A549 (cell line): Measurements from ENCODE around the gene FAHD1. TPM values are rescaled to one million over a fixed set of nuclear protein-coding genes. Genes with fewer than 3 reads are reported as not detected.

Source experiments
- ATAC-seq, 2 experiments: fragments of 200-7000 bp in 1 of 2; fragments of >200 bp in 1 of 2; cut with Nextera tagmentation in 1 of 2; cut with Tn5 transposase in 1 of 2; 3 replicates each; pipeline versions ENCODE4 v1.8.0 to v1.9.1; 2018 to 2020; ENCODE audit warnings: mild to moderate bottlenecking in 1 of 2, moderate library complexity in 1 of 2
- CTCF ChIA-PET: fragments of 300-600 bp; sonication (Branson Sonifier 250); formaldehyde crosslinking; extraction: SDS; loops from one replicate; lab custom pipeline; 2021; ENCODE audit warnings: antibody characterized with exemption, inconsistent platforms; lab: Yijun Ruan, JAX
- POLR2A ChIA-PET: fragments of 350-600 bp; formaldehyde crosslinking; extraction: SDS; loops from one replicate; lab custom pipeline; 2021; ENCODE audit warnings: antibody characterized with exemption, inconsistent platforms; lab: Yijun Ruan, JAX
- DNase-seq, 2 experiments: peaks; one replicate each; pipeline versions ENCODE4 v3.0.0 to v3.0.0-alpha.2; 2011 to 2016; ENCODE audit warnings: low read depth in 1 of 2, low spot score in 1 of 2
- FAIRE-seq: peaks from 2 replicates; lab custom pipeline; 2011; peaks lifted over from hg19 to GRCh38; lab: Jason Lieb, UNC
- H3K27ac ChIP-seq, 2 experiments: fragments of >200 bp; sonication (Bioruptor Twin); formaldehyde crosslinking; 3 replicates each; pipeline ENCODE4 v1.5.1; 2016 to 2017
- H3K4me1 ChIP-seq: fragments of >200 bp; sonication (Bioruptor Twin); formaldehyde crosslinking; 3 replicates; pipeline ENCODE4 v1.6.1; 2016
- H3K4me2 ChIP-seq: fragments of >200 bp; sonication (Bioruptor Twin); formaldehyde crosslinking; 3 replicates; pipeline ENCODE4 v1.6.1; 2016
- H3K4me3 ChIP-seq: fragments of >200 bp; sonication (Bioruptor Twin); formaldehyde crosslinking; 3 replicates; pipeline ENCODE4 v1.5.1; 2016
- H3K9me3 ChIP-seq: fragments of >200 bp; sonication (Bioruptor Twin); formaldehyde crosslinking; 3 replicates; pipeline ENCODE4 v1.6.1; 2016
- CEBPB ChIP-seq, 2 experiments: fragments of >200 bp in 1 of 2; sonication (Bioruptor Twin) in 1 of 2; formaldehyde crosslinking in 1 of 2; IDR thresholded peaks; 2 replicates each; pipeline ENCODE4 v1.6.1; 2012 to 2016
- CHD2 ChIP-seq: fragments of 150-350 bp; IDR thresholded peaks from 2 replicates; pipeline ENCODE4 v1.6.1; 2014; ENCODE audit warnings: low read length; ENCODE audit not compliant: partially characterized antibody
- FOSL2 ChIP-seq, 2 experiments: fragments of 450-650 bp in 1 of 2; fragments of >200 bp in 1 of 2; sonication (Bioruptor Twin) in 1 of 2; formaldehyde crosslinking; IDR thresholded peaks; 2 replicates each; pipeline versions ENCODE4 v1.5.0 to v1.6.1; 2016 to 2020; ENCODE audit warnings: mild to moderate bottlenecking in 1 of 2, moderate library complexity in 1 of 2
- FOXS1 ChIP-seq: fragments of 250-450 bp; sonication (Bioruptor Pico); IDR thresholded peaks from 2 replicates; pipeline ENCODE4 v1.5.0; 2020; ENCODE audit warnings: mild to moderate bottlenecking, moderate library complexity
- HDAC2 ChIP-seq: fragments of 200-600 bp; sonication (generic); IDR thresholded peaks from 2 replicates; pipeline ENCODE4 v1.6.1; 2016
- HOXB13 ChIP-seq: fragments of 250-450 bp; sonication (Bioruptor Pico); IDR thresholded peaks from 2 replicates; pipeline ENCODE4 v1.5.0; 2020; ENCODE audit warnings: low read depth, mild to moderate bottlenecking, moderate library complexity
- NFE2L2 ChIP-seq: fragments of 150-350 bp; conservative IDR thresholded peaks from 2 replicates; pipeline ENCODE4 v1.6.1; 2014; ENCODE audit warnings: low read length
- NPAS2 ChIP-seq: fragments of 250-450 bp; sonication (Bioruptor Pico); IDR thresholded peaks from 2 replicates; pipeline ENCODE4 v1.8.0; 2022; ENCODE audit warnings: mild to moderate bottlenecking, moderate library complexity, borderline replicate concordance
- PBX3 ChIP-seq: IDR thresholded peaks from 2 replicates; pipeline ENCODE4 v1.6.1; 2012
- POLR2A ChIP-seq: IDR thresholded peaks from 2 replicates; pipeline ENCODE4 v1.6.1; 2012; ENCODE audit warnings: mild to moderate bottlenecking, low read length
- REST ChIP-seq: fragments of 200-600 bp; sonication (generic); IDR thresholded peaks from 2 replicates; pipeline ENCODE4 v1.6.1; 2016; ENCODE audit warnings: antibody characterized with exemption, mild to moderate bottlenecking, moderate library complexity
- TFCP2L1 ChIP-seq: fragments of 250-450 bp; sonication (Bioruptor Pico); IDR thresholded peaks from 2 replicates; pipeline ENCODE4 v1.5.0; 2021; ENCODE audit warnings: mild to moderate bottlenecking
- ZC3H11A ChIP-seq: fragments of 450-650 bp; IDR thresholded peaks from 2 replicates; pipeline ENCODE4 v1.6.1; 2014; ENCODE audit warnings: antibody characterized with exemption, mild to moderate bottlenecking
- WGBS: methylation state at CpG from one replicate; pipeline ENCODE4 v1.1.6; 2017; ENCODE audit errors: missing lambda C conversion rate; 5-methylcytosine and 5-hydroxymethylcytosine counted together
- polyA plus RNA-seq, 4 experiments: library from polyadenylated mRNA; depleted of rRNA in 3 of 4; stranded (reverse); fragments of >200 nt; fragmentation: RNase III in 1 of 4; extraction: RNeasy Plus Mini Kit Qiagen cat#74134 plus additional on column Dnase treatment in 1 of 4; gene quantifications; 2 replicates in 3 of 4; 3 replicates in 1 of 4; pipeline ENCODE4 v1.2.3, GENCODE V29; 2011 to 2017

The FAHD1 gene
- polyA plus RNA-seq, 2 of the 4 experiments (the other 2 are of a cell fraction): 30.6 to 68.4 TPM

- TF ChIP-seq PBX3 (peak; percentile 92), HOXB13 (CRISPR knock-in tag) (no peak), HDAC2 (peak; percentile 99), NPAS2 (no peak; the same call in 1 of the 2 replicates)
- TF ChIP-seq, all 56 proteins: peak for 17
Measured at GRCh38 chr16:1826691-1827573, at the start of gene FAHD1, which contains the start of gene HAGH (continued).

GRCh38 chr16:1777375-1778199 is 49.4 kb upstream of the FAHD1 start:
- H3K4me2 ChIP-seq: no peak overlapping the region
- no peak overlapping the region for H3K4me3 ChIP-seq
- ChIA-PET POLR2A (no interaction called here), CTCF (interaction anchor here (0.8 to 1.6 kb wide), 3 partner anchors 12 to 152 kb away, joined by 3 to 6 read pairs (median 3); no protein-coding TSS in a partner anchor)
- H3K9me3 ChIP-seq: no peaks in the 10 kb centered on the region
- FAIRE-seq: no peak
- TF ChIP-seq FOXS1 (CRISPR knock-in tag) (no peak), POLR2A (peak; percentile 5; the same call in 1 of the 2 replicates), PBX3 (0 out of 2 replicates have a peak, but pooled peaks have one; percentile 9)
- DNase-seq: no peak
- no peak overlapping the region for H3K27ac ChIP-seq
- no peak for ATAC-seq
- 86% methylated on average over 32 of the region's 36 CpGs for WGBS
- H3K4me1 ChIP-seq: peaks cover 23% of the 10 kb centered on the region

- FAIRE-seq (no peak), DNase-seq (no peak), ATAC-seq (no peak)
- no peaks in the 10 kb centered on the region for H3K9me3 ChIP-seq
- TF ChIP-seq ZC3H11A: no peak
- TF ChIP-seq CHD2: no peak
- TF ChIP-seq NFE2L2: no peak
- peak; percentile 44 for TF ChIP-seq PBX3
- TF ChIP-seq CEBPB (IDR thresholded peaks at IDR 0.05): no peak
- TF ChIP-seq TFCP2L1 (CRISPR knock-in tag): no peak
- no peak for TF ChIP-seq FOSL2 (IDR thresholded peaks at IDR 0.05)
- TF ChIP-seq FOSL2 (CRISPR knock-in tag; IDR thresholded peaks at IDR 0.05): no peak
- TF ChIP-seq REST: no peak
- peak; percentile 13; the same call in 1 of the 2 replicates for TF ChIP-seq POLR2A
- no peak overlapping the region for H3K4me3 ChIP-seq
- H3K27ac ChIP-seq: no peak overlapping the region
- no peak overlapping the region for H3K4me2 ChIP-seq
- 85% methylated on average over 21 of the region's 34 CpGs for WGBS
- CTCF ChIA-PET: interaction anchor here (0.8 to 1.1 kb wide), 4 partner anchors 11 to 86 kb away, joined by 3 read pairs; no protein-coding TSS in a partner anchor
- POLR2A ChIA-PET: no interaction called here
- H3K4me1 ChIP-seq: peaks cover 23% of the 10 kb centered on the region
Measured at GRCh38 chr16:1778200-1779179, 48.5 kb upstream of the FAHD1 start.
